Esophagus squamous epithelium (tissue), 5 donors: ENCODE results near the gene ANK3. TPM values are rescaled to one million over a fixed set of nuclear protein-coding genes. Genes with fewer than 3 reads are reported as not detected.

ENCODE experiments used
- DNase-seq: peaks from one replicate; lab custom pipeline; 2025; lab: John Stamatoyannopoulos, UW
- H3K27ac ChIP-seq, 4 donors: fragments of 200-600 bp; sonication (generic); one replicate each; pipeline ENCODE4 v1.5.1; 2016 to 2019; ENCODE audit warnings: mild to moderate bottlenecking in 1 of 4
- H3K27me3 ChIP-seq, 4 donors: fragments of 200-600 bp; sonication (generic); 1 replicate in 3 of 4; 2 replicates in 1 of 4; pipeline versions ENCODE4 v1.5.1 to v1.6.0; 2017 to 2021; ENCODE audit warnings: antibody characterized with exemption in 1 of 4
- H3K36me3 ChIP-seq, 3 donors: fragments of 200-600 bp; sonication (generic); one replicate each; pipeline ENCODE4 v1.5.1; 2016 to 2019
- H3K4me1 ChIP-seq, 3 donors: fragments of 200-600 bp; sonication (generic); one replicate each; pipeline ENCODE4 v1.5.1; 2017 to 2019
- H3K4me3 ChIP-seq, 4 donors: fragments of 200-600 bp; sonication (generic); 1 replicate in 3 of 4; 2 replicates in 1 of 4; pipeline ENCODE4 v1.5.1; 2016 to 2019; ENCODE audit warnings: mild to moderate bottlenecking in 2 of 4, moderate library complexity in 1 of 4
- H3K9me3 ChIP-seq, 3 donors: fragments of 200-600 bp; sonication (generic); one replicate each; pipeline ENCODE4 v1.5.1; 2016 to 2019
- CTCF ChIP-seq, 6 experiments: fragments of 450-650 bp in 4 of 6; fragments of 200-600 bp in 2 of 6; sonication (generic) in 2 of 6; IDR thresholded peaks; one replicate each; pipeline ENCODE4 v1.5.1; 2016 to 2019; ENCODE audit warnings: antibody characterized with exemption in 6 of 6, mild to moderate bottlenecking in 4 of 6, moderate library complexity in 4 of 6
- POLR2A ChIP-seq, 4 donors: fragments of 450-650 bp; IDR thresholded peaks; one replicate each; pipeline ENCODE4 v1.6.1; 2017; ENCODE audit warnings: antibody characterized with exemption in 4 of 4, mild to moderate bottlenecking in 4 of 4, moderate library complexity in 3 of 4
- WGBS, 2 donors: methylation state at CpG; one replicate each; pipeline ENCODE4 v1.1.5; 2018; 5-methylcytosine and 5-hydroxymethylcytosine counted together
- intact Hi-C: fragments of 100-400 bp; cut with DNase I; formaldehyde crosslinking; loops from one replicate; pipeline ENCODE4 v1.15.0; 2022
- total RNA-seq, 4 donors: library from RNA; depleted of rRNA; stranded (reverse); fragments of >200 nt; gene quantifications; one replicate each; pipeline ENCODE4 v1.1.0, GENCODE V29; 2016
- donor health status: DM: yes; HTN: yes; CAD: no.

ANK3 gene
- total RNA-seq, 4 donors from 2014 or later, result 23.1 to 59.1 (median 33.0) TPM

DNA sequence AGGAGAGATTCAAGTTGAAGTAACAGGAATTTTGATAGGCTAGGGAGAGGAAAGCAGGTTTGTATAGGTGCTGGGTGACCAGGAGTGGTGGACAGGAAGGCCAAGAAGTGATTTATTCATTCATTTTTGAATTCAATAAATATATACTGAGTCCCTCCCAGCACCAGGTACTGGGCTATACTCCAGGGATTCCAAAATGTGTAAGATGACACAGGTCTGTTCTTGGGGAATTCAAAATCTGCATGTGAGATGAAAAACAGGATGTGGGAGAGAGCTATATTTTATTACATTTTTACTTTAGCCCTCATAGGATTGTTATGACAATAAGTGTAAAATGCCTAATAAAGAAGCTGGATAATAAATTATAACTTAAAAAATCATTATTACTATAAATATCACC is 134.9 kb downstream of the ANK3 start:
- H3K27ac ChIP-seq, result no peak overlapping the region
- TF ChIP-seq POLR2A (IDR thresholded peaks at IDR 0.05), result no peak
- no peak for TF ChIP-seq CTCF (IDR thresholded peaks at IDR 0.05)
- H3K27me3 ChIP-seq, result no peaks in the 10 kb centered on the region
- intact Hi-C loops, result no loop called here
- no peak for DNase-seq
- H3K9me3 ChIP-seq, result no peaks in the 10 kb centered on the region
- no peaks in the 10 kb centered on the region for H3K4me1 ChIP-seq
- no peak overlapping the region for H3K4me3 ChIP-seq
- H3K36me3 ChIP-seq, result peaks cover 0 to 5% (median 0%) of the 10 kb centered on the region in 3 donors

DNA sequence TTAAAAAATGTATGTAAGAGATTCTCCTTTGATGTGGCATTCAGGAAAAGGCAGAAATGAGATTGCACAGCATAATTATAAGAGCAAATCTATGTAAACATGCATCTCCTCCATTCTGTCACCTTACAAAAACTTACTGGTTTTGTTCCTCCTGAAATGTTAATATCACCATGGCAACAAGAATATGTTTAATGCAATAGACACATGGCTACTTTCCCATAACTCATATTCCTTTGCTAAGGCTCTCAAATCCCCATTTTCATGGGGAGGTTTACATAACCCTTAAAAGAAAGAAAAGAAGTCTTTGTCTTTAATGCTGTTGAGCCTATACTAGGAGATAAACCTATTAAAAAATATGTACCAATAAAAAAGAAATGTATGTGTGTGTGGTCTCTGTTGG is 136.2 kb downstream of the ANK3 start:
- no peak for DNase-seq
- no peak for TF ChIP-seq POLR2A (IDR thresholded peaks at IDR 0.05)
- TF ChIP-seq CTCF (IDR thresholded peaks at IDR 0.05), result no peak
- no peak overlapping the region for H3K27ac ChIP-seq
- no peaks in the 10 kb centered on the region for H3K9me3 ChIP-seq
- peaks cover 0 to 5% (median 0%) of the 10 kb centered on the region in 3 donors for H3K36me3 ChIP-seq
- intact Hi-C loops, result no loop called here
- no peak overlapping the region for H3K4me3 ChIP-seq
- no peaks in the 10 kb centered on the region for H3K4me1 ChIP-seq
- H3K27me3 ChIP-seq, result no peaks in the 10 kb centered on the region

DNA sequence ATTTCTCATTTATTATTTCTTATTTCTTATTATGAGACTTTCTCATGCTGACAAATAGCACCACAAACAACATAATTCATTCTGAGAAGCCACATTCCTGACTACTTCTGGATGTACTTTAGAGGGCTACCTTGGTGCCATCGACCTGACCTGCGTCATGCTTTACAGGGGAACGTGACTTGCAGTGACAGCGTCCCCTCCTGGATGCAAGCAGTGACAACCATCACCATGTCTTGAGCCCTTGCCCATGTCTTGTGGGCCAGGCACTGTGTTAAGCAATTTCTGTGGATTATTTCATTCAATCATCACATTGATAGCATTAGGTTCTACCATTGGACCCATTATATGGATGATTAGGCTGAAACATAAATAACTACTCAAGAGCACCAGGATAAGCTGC is 137.0 kb downstream of the ANK3 start:
- H3K36me3 ChIP-seq, result peaks cover 0 to 5% (median 0%) of the 10 kb centered on the region in 3 donors
- H3K27me3 ChIP-seq, result no peaks in the 10 kb centered on the region
- H3K4me1 ChIP-seq, result no peaks in the 10 kb centered on the region
- TF ChIP-seq POLR2A (IDR thresholded peaks at IDR 0.05) (no peak), CTCF (IDR thresholded peaks at IDR 0.05) (no peak)
- WGBS, 2 donors, result 78 to 90% methylated on average over 4 of the region's 4 CpGs
- no peak overlapping the region for H3K4me3 ChIP-seq
- H3K27ac ChIP-seq, result no peak overlapping the region
- H3K9me3 ChIP-seq, result no peaks in the 10 kb centered on the region
- intact Hi-C loops, result no loop called here
- no peak for DNase-seq

- TF ChIP-seq CTCF (IDR thresholded peaks at IDR 0.05) (no peak), POLR2A (IDR thresholded peaks at IDR 0.05) (no peak)
- H3K27me3 ChIP-seq, result no peaks in the 10 kb centered on the region
- H3K27ac ChIP-seq, result no peak overlapping the region
- 58 to 68% methylated on average over 1 of the region's 1 CpG for WGBS, 2 donors
- H3K4me3 ChIP-seq, result no peak overlapping the region
- H3K9me3 ChIP-seq, result no peaks in the 10 kb centered on the region
- no peak for DNase-seq
- no peaks in the 10 kb centered on the region for H3K36me3 ChIP-seq
- H3K4me1 ChIP-seq, result no peaks in the 10 kb centered on the region
- intact Hi-C loops, result no loop called here
Measured at GRCh38 chr10:60246382-60246781, 143.3 kb downstream of the ANK3 start.

- intact Hi-C loops, result no loop called here
- H3K27ac ChIP-seq, result no peak overlapping the region
Measured at GRCh38 chr10:60239228-60239627, 150.4 kb downstream of the ANK3 start.

More at GRCh38 chr10:60239228-60239627, 150.4 kb downstream of the ANK3 start:
- Histone ChIP-seq H3K4me1 (peaks cover 0 to 15% (median 4%) of the 10 kb centered on the region in 3 donors), H3K4me3 (no peak overlapping the region), H3K27me3 (no peaks in the 10 kb centered on the region), H3K9me3 (no peaks in the 10 kb centered on the region), H3K36me3 (no peaks in the 10 kb centered on the region)
- no peak for DNase-seq
- WGBS, 2 donors, result 88 to 89% methylated on average over 1 of the region's 1 CpG
- TF ChIP-seq POLR2A (IDR thresholded peaks at IDR 0.05) (no peak), CTCF (IDR thresholded peaks at IDR 0.05) (no peak)
